Measurements from ENCODE around the gene ANKS1B.

DNA sequence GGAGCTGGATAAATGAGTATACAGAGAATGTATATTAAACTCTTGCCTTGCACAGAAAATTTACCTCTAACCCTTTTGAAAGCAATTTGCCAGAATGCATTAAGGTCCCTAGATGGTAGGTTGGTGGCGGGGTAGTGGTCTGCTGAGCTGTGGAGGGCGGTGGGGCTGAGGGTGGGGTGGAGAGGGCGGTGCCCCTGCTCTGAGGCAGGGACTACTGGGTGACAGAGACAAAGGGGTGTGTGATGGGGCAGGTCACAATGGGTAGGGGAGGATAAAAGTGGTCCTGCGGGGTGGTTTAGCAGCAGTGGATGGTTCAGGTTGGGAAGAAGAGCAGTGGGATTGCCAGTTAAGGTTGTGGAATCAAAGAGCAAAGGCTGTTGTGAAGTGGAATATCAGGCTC is 337.3 kb downstream of the ANKS1B start, which contains the start of gene GARIN6:
- no peak for TF ChIP-seq GATA2 (IDR thresholded peaks at IDR 0.05; ENCODE audit: low read depth, low read length)
- TF ChIP-seq GATA3 (IDR thresholded peaks at IDR 0.05; ENCODE audit: low read depth, low read length) = no peak

Measured in SH-SY5Y (cell line).